Stimulated activated memory B cell treated with anti-CD40 and anti-IgM and Interleukin-4, amounts not matched to agents 10 μg/mL and 1 μg/mL and 100 μg/mL, for 72 hours (primary cell): ENCODE measurements around the gene HAUS7.
A peak's percentile ranks its signal among the peaks of the same experiment; 100 is the strongest.

ENCODE experiments used
- ATAC-seq: fragments of 150-1000 bp; cut with Tn5 transposase; 2 replicates; pipeline ENCODE4 v1.10.0; 2021
- H3K27ac Mint-ChIP-seq: one replicate; pipeline ENCODE4 v1.8.0; 2022; ENCODE audit warnings: mild to moderate bottlenecking, mixed read lengths
- H3K27me3 Mint-ChIP-seq: one replicate; pipeline ENCODE4 v1.8.0; 2022; ENCODE audit warnings: mixed read lengths
- H3K36me3 Mint-ChIP-seq: one replicate; pipeline ENCODE4 v1.8.0; 2022; ENCODE audit warnings: mixed read lengths
- H3K4me1 Mint-ChIP-seq: one replicate; pipeline ENCODE4 v1.8.0; 2022; ENCODE audit warnings: mixed read lengths
- H3K4me3 Mint-ChIP-seq: one replicate; pipeline ENCODE4 v1.8.0; 2022; ENCODE audit warnings: mild to moderate bottlenecking, moderate library complexity, mixed read lengths
- H3K9me3 Mint-ChIP-seq: one replicate; pipeline ENCODE4 v1.8.0; 2022; ENCODE audit warnings: mixed read lengths

HAUS7 gene

DNA sequence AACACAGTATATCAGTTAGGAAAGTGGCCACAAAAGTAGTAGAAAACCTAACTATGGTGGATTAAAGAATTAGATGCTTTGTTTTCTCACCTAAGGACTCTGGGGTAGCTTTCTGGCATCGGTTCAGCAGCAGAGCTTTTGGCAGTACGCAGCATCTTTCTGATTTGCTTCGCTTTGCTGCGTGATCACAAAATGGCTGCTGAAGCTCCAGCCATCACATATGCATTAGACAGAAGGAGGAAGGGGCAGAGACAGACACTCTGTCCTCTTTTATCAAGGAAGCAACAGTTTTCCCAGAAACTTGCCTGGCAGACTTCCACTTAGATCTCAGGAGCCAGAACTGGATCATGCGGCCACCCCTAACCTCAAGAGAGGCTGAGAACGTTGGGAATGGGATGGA, 39.6 kb downstream of the HAUS7 start:
- no peak for ATAC-seq
- Mint-ChIP-seq H3K9me3 (peaks cover 5% of the 10 kb centered on the region), H3K4me3 (no peak overlapping the region), H3K36me3 (peaks cover 5% of the 10 kb centered on the region), H3K27me3 (no peaks in the 10 kb centered on the region), H3K27ac (no peak overlapping the region), H3K4me1 (no peaks in the 10 kb centered on the region)

DNA sequence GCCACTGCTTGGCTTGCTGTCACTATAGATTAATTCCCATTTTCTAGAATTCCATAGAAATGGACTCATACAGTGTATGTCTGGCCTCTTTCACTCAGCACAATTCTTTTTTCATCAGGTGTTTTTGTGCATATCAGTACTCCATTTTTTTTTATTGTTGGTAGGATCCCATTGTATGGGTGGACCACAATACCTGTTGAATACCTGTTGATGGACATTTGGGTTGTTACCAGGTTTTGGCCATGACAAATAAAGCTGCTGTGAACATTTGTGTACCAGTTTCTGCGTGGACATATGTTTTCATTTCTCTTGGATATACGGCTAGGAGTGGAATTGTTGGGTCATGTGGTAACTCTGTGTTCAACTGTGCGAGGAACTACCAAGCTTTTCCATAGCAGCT, 44.2 kb downstream of the HAUS7 start:
- no peak for ATAC-seq
- peaks cover 5% of the 10 kb centered on the region for H3K9me3 Mint-ChIP-seq
- H3K4me1 Mint-ChIP-seq, result no peaks in the 10 kb centered on the region
- peaks cover 5% of the 10 kb centered on the region for H3K36me3 Mint-ChIP-seq
- no peaks in the 10 kb centered on the region for H3K27me3 Mint-ChIP-seq
- H3K27ac Mint-ChIP-seq, result no peak overlapping the region
- no peak overlapping the region for H3K4me3 Mint-ChIP-seq

DNA sequence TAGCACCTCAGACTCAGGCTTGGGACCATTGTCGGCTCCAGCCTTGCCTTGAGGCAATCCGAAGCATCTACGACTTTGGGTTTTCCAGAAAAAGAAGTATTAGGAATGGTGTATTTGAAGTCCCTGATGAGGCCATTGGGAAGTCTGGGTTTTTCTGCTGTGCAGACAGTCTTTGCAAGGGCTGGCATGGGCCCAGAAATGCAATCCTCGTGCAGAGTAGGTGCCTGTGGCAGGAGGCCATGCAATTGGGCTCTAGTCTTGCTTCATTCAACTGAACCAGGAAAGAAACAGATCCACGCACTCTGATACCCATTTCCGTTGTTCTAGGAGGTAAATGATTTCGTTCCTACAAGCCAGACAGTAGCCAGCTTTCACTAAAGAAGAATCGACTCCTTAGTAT, 46.7 kb downstream of the HAUS7 start:
- no peaks in the 10 kb centered on the region for H3K4me1 Mint-ChIP-seq
- peaks cover 12% of the 10 kb centered on the region for H3K36me3 Mint-ChIP-seq
- peaks cover 3% of the 10 kb centered on the region for H3K9me3 Mint-ChIP-seq
- no peaks in the 10 kb centered on the region for H3K27me3 Mint-ChIP-seq
- no peak overlapping the region for H3K4me3 Mint-ChIP-seq
- no peak overlapping the region for H3K27ac Mint-ChIP-seq
- ATAC-seq, result no peak

GRCh38 chrX:153421856-153422255, 48.5 kb downstream of the HAUS7 start:
- Mint-ChIP-seq H3K36me3 (peaks cover 15% of the 10 kb centered on the region), H3K9me3 (no peaks in the 10 kb centered on the region), H3K27me3 (no peaks in the 10 kb centered on the region), H3K27ac (no peak overlapping the region), H3K4me1 (no peaks in the 10 kb centered on the region), H3K4me3 (no peak overlapping the region)
- no peak for ATAC-seq

GRCh38 chrX:153420851-153421599, 49.4 kb downstream of the HAUS7 start:
- Mint-ChIP-seq H3K4me3 (no peak overlapping the region), H3K36me3 (peaks cover 15% of the 10 kb centered on the region), H3K27me3 (no peaks in the 10 kb centered on the region), H3K9me3 (no peaks in the 10 kb centered on the region), H3K27ac (no peak overlapping the region), H3K4me1 (peaks cover 4% of the 10 kb centered on the region)
- ATAC-seq, result no peak

DNA sequence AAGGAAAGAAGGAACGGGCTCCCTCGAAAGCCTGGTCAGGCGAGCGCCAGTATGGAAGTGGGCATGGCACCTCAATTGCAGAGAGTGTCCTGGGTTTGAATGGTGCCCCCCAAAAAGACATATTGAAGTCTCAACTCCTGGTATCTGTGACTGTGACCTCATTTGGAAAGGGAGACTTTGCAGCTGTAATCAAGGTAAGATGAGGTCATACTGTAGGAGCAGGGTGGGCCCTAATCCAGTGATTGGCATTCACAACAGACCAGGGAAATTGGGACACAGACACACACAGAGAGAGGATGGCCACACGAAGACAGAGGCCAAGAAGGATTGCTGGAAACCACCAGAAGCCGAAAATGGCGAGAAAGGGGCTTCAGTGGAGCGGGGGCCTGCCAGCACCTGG, 52.7 kb downstream of the HAUS7 start:
- no peak overlapping the region for H3K27ac Mint-ChIP-seq
- ATAC-seq, result no peak
- H3K9me3 Mint-ChIP-seq, result no peaks in the 10 kb centered on the region

GRCh38 chrX:153416781-153417450, 53.5 kb downstream of the HAUS7 start:
- no peak for ATAC-seq
- peaks cover 12% of the 10 kb centered on the region for H3K4me1 Mint-ChIP-seq
- H3K27ac Mint-ChIP-seq, result no peak overlapping the region
- peaks cover 15% of the 10 kb centered on the region for H3K36me3 Mint-ChIP-seq
- no peaks in the 10 kb centered on the region for H3K9me3 Mint-ChIP-seq
- H3K27me3 Mint-ChIP-seq, result no peaks in the 10 kb centered on the region
- H3K4me3 Mint-ChIP-seq, result no peak overlapping the region

More for the DNA sequence above, 52.7 kb downstream of the HAUS7 start:
- Mint-ChIP-seq H3K36me3 (peaks cover 15% of the 10 kb centered on the region), H3K27me3 (no peaks in the 10 kb centered on the region), H3K4me3 (no peak overlapping the region), H3K4me1 (peaks cover 4% of the 10 kb centered on the region)

DNA sequence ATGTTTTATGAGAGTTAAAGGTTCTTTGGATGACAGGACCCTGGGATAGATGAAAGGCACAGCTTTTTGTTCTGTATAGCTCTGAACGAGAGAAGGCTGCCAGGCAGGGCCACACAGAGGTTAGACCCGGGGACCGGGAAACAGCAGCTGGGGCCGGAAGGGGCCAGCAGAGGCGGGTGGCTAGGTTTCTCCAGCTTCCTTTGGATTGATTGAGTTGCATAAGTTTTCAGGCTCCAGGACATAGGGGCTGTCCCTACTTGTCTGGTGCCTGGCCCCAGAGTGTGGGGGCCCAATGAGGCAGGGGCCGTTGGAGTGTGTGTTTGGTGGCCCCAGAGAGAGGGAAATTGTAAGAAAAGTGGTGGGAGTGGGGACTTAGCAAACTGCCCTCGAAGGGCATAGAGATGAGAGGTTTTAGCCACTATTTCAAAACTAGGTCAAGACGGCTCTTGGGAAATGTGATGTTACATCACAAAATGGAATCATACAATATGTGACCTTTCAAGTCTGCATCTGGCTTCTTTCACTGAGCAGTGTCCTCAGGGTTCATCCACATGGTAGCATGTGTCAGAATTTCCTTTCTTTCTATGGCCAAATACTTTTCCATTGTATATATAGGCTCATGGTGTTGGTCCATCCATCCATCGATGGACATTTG, 55.4 kb downstream of the HAUS7 start:
- Mint-ChIP-seq H3K27ac (no peak overlapping the region), H3K4me3 (no peak overlapping the region), H3K4me1 (peaks cover 20% of the 10 kb centered on the region), H3K36me3 (peaks cover 8% of the 10 kb centered on the region), H3K9me3 (no peaks in the 10 kb centered on the region), H3K27me3 (no peaks in the 10 kb centered on the region)
- ATAC-seq, result no peak

DNA sequence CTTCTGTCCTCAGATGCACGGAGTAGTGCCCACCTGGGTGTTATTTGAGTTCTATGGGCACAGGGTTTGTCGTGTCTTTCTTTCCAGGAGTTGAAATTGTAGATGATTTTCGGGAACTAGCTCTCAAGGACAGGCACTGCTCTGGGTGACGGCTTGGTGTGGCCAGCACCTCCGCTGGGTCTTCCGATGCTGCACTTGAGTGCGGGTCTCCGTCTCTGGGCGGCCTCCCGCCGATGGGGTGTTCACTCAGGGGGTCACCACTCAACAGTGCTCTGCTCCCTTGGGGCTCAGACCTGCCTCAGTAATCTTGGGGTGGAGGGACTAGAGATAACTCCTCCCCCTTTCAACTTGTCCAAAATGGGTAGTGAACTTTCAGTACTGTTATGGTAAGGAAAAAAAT, 56.6 kb downstream of the HAUS7 start:
- Mint-ChIP-seq H3K36me3 (peaks cover 8% of the 10 kb centered on the region), H3K9me3 (no peaks in the 10 kb centered on the region), H3K27ac (no peak overlapping the region), H3K4me3 (no peak overlapping the region), H3K27me3 (no peaks in the 10 kb centered on the region), H3K4me1 (peaks cover 20% of the 10 kb centered on the region)
- no peak for ATAC-seq

GRCh38 chrX:153412746-153413720, 57.3 kb downstream of the HAUS7 start:
- H3K27me3 Mint-ChIP-seq, result no peaks in the 10 kb centered on the region
- no peak for ATAC-seq
- H3K36me3 Mint-ChIP-seq, result peaks cover 8% of the 10 kb centered on the region
- H3K27ac Mint-ChIP-seq, result peak overlapping the region; percentile 80
- peaks cover 20% of the 10 kb centered on the region for H3K4me1 Mint-ChIP-seq
- no peak overlapping the region for H3K4me3 Mint-ChIP-seq
- H3K9me3 Mint-ChIP-seq, result no peaks in the 10 kb centered on the region

DNA sequence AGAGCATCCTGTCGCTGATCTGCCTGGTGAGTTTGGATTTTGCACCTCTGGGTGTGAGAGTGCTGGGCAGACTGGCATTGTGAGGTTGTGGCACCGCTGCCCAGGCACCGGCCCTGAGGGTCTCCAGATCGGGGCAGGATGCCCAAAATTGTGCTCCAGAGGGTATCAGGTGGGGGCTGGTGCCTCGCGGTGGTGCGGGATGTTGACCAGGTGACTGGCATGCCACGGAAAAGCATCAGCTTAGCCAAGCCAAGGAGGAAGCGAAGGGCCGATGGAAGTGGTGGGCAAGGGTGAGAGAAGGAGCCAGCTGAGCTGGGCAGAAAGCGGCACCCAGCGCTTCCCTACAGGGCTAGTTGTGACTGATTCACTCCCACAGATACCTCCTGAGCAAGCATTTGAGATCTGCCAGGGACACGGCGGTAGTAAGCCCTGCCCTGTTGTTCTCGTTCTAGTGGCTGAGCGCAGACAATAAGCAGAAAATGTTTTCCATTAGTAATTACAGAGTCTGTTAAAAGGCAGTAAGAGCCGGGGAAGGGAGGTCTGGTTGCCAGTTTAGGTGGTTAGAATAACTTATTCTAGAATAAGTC, 58.3 kb downstream of the HAUS7 start:
- peak overlapping the region; percentile 80 for H3K27ac Mint-ChIP-seq
- peaks cover 20% of the 10 kb centered on the region for H3K4me1 Mint-ChIP-seq
- H3K36me3 Mint-ChIP-seq, result no peaks in the 10 kb centered on the region
- no peak for ATAC-seq
- no peaks in the 10 kb centered on the region for H3K27me3 Mint-ChIP-seq
- H3K4me3 Mint-ChIP-seq, result peak overlapping the region; percentile 77
- H3K9me3 Mint-ChIP-seq, result no peaks in the 10 kb centered on the region

DNA sequence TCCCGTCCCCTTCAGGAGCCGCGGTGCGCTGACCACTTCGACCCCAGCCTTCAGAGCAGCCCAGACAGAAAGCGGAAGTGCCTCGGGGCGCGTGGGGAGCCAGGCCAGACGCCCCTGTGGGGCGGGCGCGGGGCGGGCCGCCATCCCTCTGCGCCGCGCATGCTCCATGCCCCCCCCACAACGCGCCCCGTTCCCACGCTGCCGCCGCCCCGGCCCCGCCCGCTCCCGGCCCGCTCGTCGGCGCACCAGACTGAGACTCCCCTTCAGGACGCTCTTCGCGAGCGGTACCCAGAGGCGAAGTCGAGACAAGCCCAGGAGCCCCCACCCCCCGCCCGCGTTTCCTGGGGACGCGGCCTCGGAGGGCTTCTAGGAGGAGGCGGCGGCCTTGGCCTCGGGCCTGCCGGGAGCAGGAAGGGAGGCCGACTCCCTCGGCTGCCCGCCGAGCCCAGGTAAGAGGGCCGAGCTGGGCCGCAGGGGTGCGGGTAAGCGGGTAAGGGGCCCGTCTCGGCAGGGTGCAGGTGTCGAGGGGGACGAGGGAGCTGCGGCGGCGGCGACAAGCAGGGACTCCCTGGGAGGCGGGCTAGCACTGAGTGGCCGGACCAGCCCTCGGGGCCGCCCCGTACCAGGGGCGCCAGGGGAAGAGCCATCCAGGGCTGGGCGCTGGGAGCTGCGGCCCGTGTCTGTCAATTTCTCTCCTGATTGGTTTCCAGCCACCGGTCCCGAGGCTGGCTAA, 59.0 kb downstream of the HAUS7 start, which contains the start of gene ZFP92:
ZFP92 (plus strand) TSS at position 218 of the 733 bp plus-strand sequence. CDS start 6,851 bp downstream, outside the sequence.
- H3K4me3 Mint-ChIP-seq, result peak within 1 kb of the TSS; percentile 77
- H3K4me1 Mint-ChIP-seq, result peaks cover 17% of the 10 kb centered on the region
- H3K27me3 Mint-ChIP-seq, result no peaks in the 10 kb centered on the region
- no peaks in the 10 kb centered on the region for H3K36me3 Mint-ChIP-seq
- peak within 1 kb of the TSS; percentile 80 for H3K27ac Mint-ChIP-seq
- peak; percentile 75 for ATAC-seq
- H3K9me3 Mint-ChIP-seq, result no peaks in the 10 kb centered on the region

- no peaks in the 10 kb centered on the region for H3K9me3 Mint-ChIP-seq
- H3K4me1 Mint-ChIP-seq, result peaks cover 15% of the 10 kb centered on the region
- peak overlapping the region; percentile 75 for H3K4me3 Mint-ChIP-seq
- no peaks in the 10 kb centered on the region for H3K27me3 Mint-ChIP-seq
- no peak for ATAC-seq
- peak overlapping the region; percentile 80 for H3K27ac Mint-ChIP-seq
- H3K36me3 Mint-ChIP-seq, result no peaks in the 10 kb centered on the region
Measured at GRCh38 chrX:153410888-153411254, 59.5 kb downstream of the HAUS7 start.

DNA sequence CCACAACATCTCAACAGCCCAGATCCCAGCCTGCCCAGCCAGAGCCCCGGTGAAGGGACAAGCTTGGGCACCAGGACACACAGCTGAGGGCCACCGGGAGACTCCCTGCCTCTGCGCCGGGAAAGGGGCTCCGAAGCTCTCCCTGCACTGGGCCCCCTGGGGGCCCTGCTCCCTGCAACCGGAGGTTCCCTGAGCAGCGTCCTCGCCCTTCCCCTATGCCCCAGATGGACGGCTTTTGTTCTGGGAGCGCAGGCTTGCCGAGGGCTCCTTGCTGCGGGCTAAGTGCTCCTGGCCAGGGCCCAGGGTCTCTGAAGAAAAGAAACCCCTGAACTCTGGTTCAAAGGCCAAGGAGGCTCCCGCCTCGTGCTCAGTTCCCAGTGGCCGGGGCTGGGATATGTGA, 60.0 kb downstream of the HAUS7 start:
- no peak overlapping the region for H3K4me3 Mint-ChIP-seq
- no peak for ATAC-seq
- H3K27ac Mint-ChIP-seq, result no peak overlapping the region
- H3K36me3 Mint-ChIP-seq, result no peaks in the 10 kb centered on the region
- no peaks in the 10 kb centered on the region for H3K9me3 Mint-ChIP-seq
- H3K27me3 Mint-ChIP-seq, result no peaks in the 10 kb centered on the region
- peaks cover 15% of the 10 kb centered on the region for H3K4me1 Mint-ChIP-seq
